ENCODE results near the gene GOSR1.

The GOSR1 gene

GRCh38 chr17:30517786-30518185 is 40.6 kb downstream of the GOSR1 start:
- no peak for DNase-seq (ENCODE audit: low read depth in 1 of 2, low spot score in 1 of 2)
- H3K27me3 ChIP-seq (ENCODE audit: insufficient read depth, poor library complexity, severe bottlenecking), result no peaks in the 10 kb centered on the region
- TF ChIP-seq, protein P1, sequence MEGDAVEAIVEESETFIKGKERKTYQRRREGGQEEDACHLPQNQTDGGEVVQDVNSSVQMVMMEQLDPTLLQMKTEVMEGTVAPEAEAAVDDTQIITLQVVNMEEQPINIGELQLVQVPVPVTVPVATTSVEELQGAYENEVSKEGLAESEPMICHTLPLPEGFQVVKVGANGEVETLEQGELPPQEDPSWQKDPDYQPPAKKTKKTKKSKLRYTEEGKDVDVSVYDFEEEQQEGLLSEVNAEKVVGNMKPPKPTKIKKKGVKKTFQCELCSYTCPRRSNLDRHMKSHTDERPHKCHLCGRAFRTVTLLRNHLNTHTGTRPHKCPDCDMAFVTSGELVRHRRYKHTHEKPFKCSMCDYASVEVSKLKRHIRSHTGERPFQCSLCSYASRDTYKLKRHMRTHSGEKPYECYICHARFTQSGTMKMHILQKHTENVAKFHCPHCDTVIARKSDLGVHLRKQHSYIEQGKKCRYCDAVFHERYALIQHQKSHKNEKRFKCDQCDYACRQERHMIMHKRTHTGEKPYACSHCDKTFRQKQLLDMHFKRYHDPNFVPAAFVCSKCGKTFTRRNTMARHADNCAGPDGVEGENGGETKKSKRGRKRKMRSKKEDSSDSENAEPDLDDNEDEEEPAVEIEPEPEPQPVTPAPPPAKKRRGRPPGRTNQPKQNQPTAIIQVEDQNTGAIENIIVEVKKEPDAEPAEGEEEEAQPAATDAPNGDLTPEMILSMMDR (IDR thresholded peaks at IDR 0.05; ENCODE audit: insufficient read depth, low read length), result no peak
- TF ChIP-seq SPI1 (IDR thresholded peaks at IDR 0.05; ENCODE audit: borderline replicate concordance, low read depth), result no peak
- TF ChIP-seq POLR2AphosphoS5 (IDR thresholded peaks at IDR 0.05; ENCODE audit: low read depth), result no peak
- TF ChIP-seq GABPA (IDR thresholded peaks at IDR 0.05; ENCODE audit: low read depth), result no peak
- TF ChIP-seq REST (IDR thresholded peaks at IDR 0.05; ENCODE audit: insufficient replicate concordance, low read depth), result no peak
- no peak overlapping the region for H3K4me3 ChIP-seq (replicated peaks; ENCODE audit: insufficient read depth, low read length)
- no peak overlapping the region for H3K27ac ChIP-seq (replicated peaks)

- no peak overlapping the region for H3K4me3 ChIP-seq (replicated peaks; ENCODE audit: insufficient read depth, low read length)
- H3K27ac ChIP-seq (replicated peaks), result no peak overlapping the region
- no peak for TF ChIP-seq REST (IDR thresholded peaks at IDR 0.05; ENCODE audit: insufficient replicate concordance, low read depth)
- no peak for TF ChIP-seq GABPA (IDR thresholded peaks at IDR 0.05; ENCODE audit: low read depth)
- TF ChIP-seq SPI1 (IDR thresholded peaks at IDR 0.05; ENCODE audit: borderline replicate concordance, low read depth), result no peak
- no peak for TF ChIP-seq POLR2AphosphoS5 (IDR thresholded peaks at IDR 0.05; ENCODE audit: low read depth)
- no peak for DNase-seq (ENCODE audit: low read depth in 1 of 2, low spot score in 1 of 2)
- H3K27me3 ChIP-seq (ENCODE audit: insufficient read depth, poor library complexity, severe bottlenecking), result no peaks in the 10 kb centered on the region
Measured at GRCh38 chr17:30519166-30519565, 42.0 kb downstream of the GOSR1 start.

DNA sequence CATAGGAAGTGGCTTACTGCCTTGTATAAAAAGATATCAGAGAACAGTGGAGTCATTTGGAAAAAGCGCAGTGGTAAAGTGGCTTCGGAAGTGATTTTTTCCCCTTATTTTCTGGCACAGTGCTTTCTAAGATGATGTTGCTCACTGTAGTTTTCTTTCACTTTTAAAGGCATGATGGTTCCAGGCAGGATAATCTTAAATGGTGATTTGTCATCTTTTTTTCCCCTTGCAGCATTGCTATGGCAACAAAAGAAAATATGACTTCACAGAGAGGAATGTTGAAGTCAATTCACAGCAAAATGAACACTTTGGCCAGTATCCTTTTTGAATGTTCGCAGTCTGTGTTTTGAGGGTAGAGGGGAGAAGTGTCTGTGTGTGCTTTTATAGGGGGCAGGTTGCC is 42.5 kb downstream of the GOSR1 start:
- DNase-seq (ENCODE audit: low read depth in 1 of 2, low spot score in 1 of 2), result no peak
- Histone ChIP-seq H3K27ac (replicated peaks) (no peak overlapping the region), H3K27me3 (ENCODE audit: insufficient read depth, poor library complexity, severe bottlenecking) (no peaks in the 10 kb centered on the region), H3K4me3 (replicated peaks; ENCODE audit: insufficient read depth, low read length) (no peak overlapping the region)
- TF ChIP-seq GABPA (IDR thresholded peaks at IDR 0.05; ENCODE audit: low read depth) (no peak), REST (IDR thresholded peaks at IDR 0.05; ENCODE audit: insufficient replicate concordance, low read depth) (no peak), POLR2AphosphoS5 (IDR thresholded peaks at IDR 0.05; ENCODE audit: low read depth) (no peak), SPI1 (IDR thresholded peaks at IDR 0.05; ENCODE audit: borderline replicate concordance, low read depth) (no peak)
- TF ChIP-seq, protein P1 (IDR thresholded peaks at IDR 0.05; ENCODE audit: insufficient read depth, low read length), result no peak
